Fibroblast of the aortic adventitia (primary cell): ENCODE data around the gene TNS3. TPM values are rescaled to one million over a fixed set of nuclear protein-coding genes. Genes with fewer than 3 reads are reported as not detected.

Experiments
- DNase-seq: peaks from one replicate; pipeline ENCODE4 v3.0.0-alpha.2; 2010; ENCODE audit warnings: low read depth
- H3K4me3 ChIP-seq: 2 replicates; pipeline ENCODE4 v1.5.1; 2011; ENCODE audit warnings: low read depth, mild to moderate bottlenecking, control low read depth, low read length, moderate library complexity
- total RNA-seq: library from RNA; depleted of rRNA; stranded (reverse); fragments of >200 nt; gene quantifications from 2 replicates; pipeline ENCODE4 v1.2.3, GENCODE V29; 2012; ENCODE audit warnings: low replicate concordance
- TF ChIP-seq, protein P1 (sequence below): IDR thresholded peaks from 2 replicates; pipeline ENCODE4 v1.5.1; 2011; ENCODE audit warnings: mild to moderate bottlenecking, low read length, control low read depth, inconsistent platforms; ENCODE audit not compliant: insufficient read depth

Gene TNS3
- total RNA-seq, 1 donor: 28.3 TPM

GRCh38 chr7:47273974-47274766 lies 307.7 kb downstream of the TNS3 start:
- no peak overlapping the region for H3K4me3 ChIP-seq
- TF ChIP-seq, protein P1, sequence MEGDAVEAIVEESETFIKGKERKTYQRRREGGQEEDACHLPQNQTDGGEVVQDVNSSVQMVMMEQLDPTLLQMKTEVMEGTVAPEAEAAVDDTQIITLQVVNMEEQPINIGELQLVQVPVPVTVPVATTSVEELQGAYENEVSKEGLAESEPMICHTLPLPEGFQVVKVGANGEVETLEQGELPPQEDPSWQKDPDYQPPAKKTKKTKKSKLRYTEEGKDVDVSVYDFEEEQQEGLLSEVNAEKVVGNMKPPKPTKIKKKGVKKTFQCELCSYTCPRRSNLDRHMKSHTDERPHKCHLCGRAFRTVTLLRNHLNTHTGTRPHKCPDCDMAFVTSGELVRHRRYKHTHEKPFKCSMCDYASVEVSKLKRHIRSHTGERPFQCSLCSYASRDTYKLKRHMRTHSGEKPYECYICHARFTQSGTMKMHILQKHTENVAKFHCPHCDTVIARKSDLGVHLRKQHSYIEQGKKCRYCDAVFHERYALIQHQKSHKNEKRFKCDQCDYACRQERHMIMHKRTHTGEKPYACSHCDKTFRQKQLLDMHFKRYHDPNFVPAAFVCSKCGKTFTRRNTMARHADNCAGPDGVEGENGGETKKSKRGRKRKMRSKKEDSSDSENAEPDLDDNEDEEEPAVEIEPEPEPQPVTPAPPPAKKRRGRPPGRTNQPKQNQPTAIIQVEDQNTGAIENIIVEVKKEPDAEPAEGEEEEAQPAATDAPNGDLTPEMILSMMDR: no peak
- DNase-seq: no peak

DNA sequence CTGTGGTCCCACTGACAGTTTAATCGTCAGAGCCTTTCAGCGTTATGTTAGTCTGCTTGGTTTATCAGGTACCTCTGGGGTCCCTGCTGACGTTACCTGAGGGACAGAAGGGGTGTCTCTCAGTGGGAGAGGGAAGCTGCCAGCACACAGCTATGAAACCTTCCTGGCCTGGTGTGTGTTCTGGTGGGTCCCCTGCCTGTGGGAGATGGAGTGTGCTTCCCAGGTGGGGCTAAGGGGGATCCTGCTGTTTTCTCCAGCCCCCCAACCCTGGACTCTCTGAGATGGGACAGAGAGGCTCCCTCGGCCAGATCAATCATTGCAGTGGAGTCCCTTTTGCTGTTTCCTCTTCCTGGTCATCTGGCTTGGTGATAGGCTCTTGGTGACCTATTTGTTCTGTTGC lies 308.8 kb downstream of the TNS3 start:
- H3K4me3 ChIP-seq: no peak overlapping the region
- TF ChIP-seq, protein P1: no peak
- no peak for DNase-seq

DNA sequence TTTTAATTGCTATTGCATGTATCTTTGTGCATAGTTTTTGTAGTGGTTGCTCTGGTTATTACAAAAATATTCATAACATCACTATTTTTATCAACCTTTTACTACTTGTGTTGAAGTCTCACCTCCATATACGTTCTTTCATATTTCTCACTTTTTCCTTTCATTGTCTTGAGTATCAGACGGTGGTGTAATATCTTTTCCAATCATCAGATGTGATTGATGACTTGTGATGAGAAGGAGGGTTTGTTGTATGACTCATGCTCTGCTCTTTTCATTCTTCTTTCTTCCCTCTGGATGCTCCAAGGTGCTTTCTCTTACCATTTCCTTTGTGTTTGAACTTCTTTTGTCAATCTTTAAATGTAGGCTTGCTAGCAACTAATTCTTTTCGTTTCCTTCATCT lies 310.2 kb downstream of the TNS3 start:
- TF ChIP-seq, protein P1: no peak
- no peak overlapping the region for H3K4me3 ChIP-seq
- DNase-seq: no peak

GRCh38 chr7:47268851-47269836 lies 312.8 kb downstream of the TNS3 start:
- no peak for DNase-seq
- TF ChIP-seq, protein P1: no peak
- H3K4me3 ChIP-seq: no peak overlapping the region

GRCh38 chr7:47267346-47267745 lies 314.6 kb downstream of the TNS3 start:
- DNase-seq: no peak

DNA sequence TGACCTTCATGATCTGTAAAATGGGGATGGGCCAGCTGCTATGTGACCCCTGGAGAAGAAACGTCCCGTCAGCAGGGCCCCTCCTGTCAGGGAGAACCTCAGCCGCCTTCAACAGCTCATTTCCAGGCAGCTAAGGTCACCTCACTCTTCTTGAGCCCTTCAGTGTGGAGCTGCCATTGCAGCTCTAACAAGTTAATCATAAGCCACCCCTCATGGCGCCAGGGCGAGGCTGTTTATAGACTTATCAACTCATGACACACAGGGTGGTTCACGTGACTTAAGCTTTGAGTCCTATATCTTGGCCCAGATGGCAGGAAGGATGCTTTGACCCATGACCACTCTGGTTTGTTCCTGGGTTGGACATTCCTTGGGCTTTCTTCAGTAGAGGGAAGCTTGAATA lies 315.1 kb downstream of the TNS3 start:
- no peak overlapping the region for H3K4me3 ChIP-seq
- DNase-seq: peak; percentile 4
- TF ChIP-seq, protein P1: no peak

More at GRCh38 chr7:47267346-47267745, 314.6 kb downstream of the TNS3 start:
- TF ChIP-seq, protein P1: no peak
- H3K4me3 ChIP-seq: no peak overlapping the region
